ENCODE data around the gene STK11IP. TPM values are rescaled to one million over a fixed set of nuclear protein-coding genes. Genes with fewer than 3 reads are reported as not detected.
A peak's percentile ranks its signal among the peaks of the same experiment; 100 is the strongest.

Gene STK11IP
- total and polyA plus RNA-seq, 4 donors: 6.1 to 58.2 (median 24.2) TPM

- H3K9me3 ChIP-seq (ENCODE audit: control insufficient read depth, low read length): no peaks in the 10 kb centered on the region
- no peak for DNase-seq
- no peaks in the 10 kb centered on the region for H3K4me1 ChIP-seq (ENCODE audit: control insufficient read depth in 1 of 2, insufficient read depth in 2 of 2, low read length in 2 of 2)
- 81 to 86% methylated on average over 15 of the region's 15 CpGs for WGBS, 2 donors
- intact Hi-C loops (cut with DNase I): no loop called here
- H3K27me3 ChIP-seq (ENCODE audit: control insufficient read depth in 1 of 2, insufficient read depth in 2 of 2, low read length in 1 of 2): no peaks in the 10 kb centered on the region
- no peak overlapping the region for H3K27ac ChIP-seq (ENCODE audit: low read depth in 1 of 2, low read length in 2 of 2)
- ATAC-seq (ENCODE audit: low FRiP score): no peak
- no peak overlapping the region for H3K4me3 ChIP-seq (ENCODE audit: low read length in 2 of 2)
- H3K36me3 ChIP-seq (ENCODE audit: control insufficient read depth in 1 of 2, insufficient read depth in 2 of 2, low read length in 1 of 2): peaks cover 0 to 4% of the 10 kb centered on the region in 2 donors
These were observed 10.8 kb downstream of the STK11IP start for GRCh38 chr2:219608399-219608964.

GRCh38 chr2:219609149-219609750 lies 11.6 kb downstream of the STK11IP start:
- 82 to 88% methylated on average over 13 of the region's 13 CpGs for WGBS, 2 donors
- ATAC-seq (ENCODE audit: low FRiP score) (no peak), DNase-seq (no peak)
- H3K27ac ChIP-seq (ENCODE audit: low read depth in 1 of 2, low read length in 2 of 2): no peak overlapping the region
- peaks cover 0 to 4% of the 10 kb centered on the region in 2 donors for H3K36me3 ChIP-seq (ENCODE audit: control insufficient read depth in 1 of 2, insufficient read depth in 2 of 2, low read length in 1 of 2)
- H3K27me3 ChIP-seq (ENCODE audit: control insufficient read depth in 1 of 2, insufficient read depth in 2 of 2, low read length in 1 of 2): no peaks in the 10 kb centered on the region
- H3K9me3 ChIP-seq (ENCODE audit: control insufficient read depth, low read length): no peaks in the 10 kb centered on the region
- no peaks in the 10 kb centered on the region for H3K4me1 ChIP-seq (ENCODE audit: control insufficient read depth in 1 of 2, insufficient read depth in 2 of 2, low read length in 2 of 2)
- no peak overlapping the region for H3K4me3 ChIP-seq (ENCODE audit: low read length in 2 of 2)
- intact Hi-C loops (cut with DNase I): no loop called here

- Histone ChIP-seq H3K4me3 (ENCODE audit: low read length in 2 of 2) (no peak overlapping the region), H3K27me3 (ENCODE audit: control insufficient read depth in 1 of 2, insufficient read depth in 2 of 2, low read length in 1 of 2) (no peaks in the 10 kb centered on the region), H3K9me3 (ENCODE audit: control insufficient read depth, low read length) (no peaks in the 10 kb centered on the region), H3K36me3 (ENCODE audit: control insufficient read depth in 1 of 2, insufficient read depth in 2 of 2, low read length in 1 of 2) (peaks cover 0 to 5% of the 10 kb centered on the region in 2 donors), H3K4me1 (ENCODE audit: control insufficient read depth in 1 of 2, insufficient read depth in 2 of 2, low read length in 2 of 2) (no peaks in the 10 kb centered on the region), H3K27ac (ENCODE audit: low read depth in 1 of 2, low read length in 2 of 2) (no peak overlapping the region)
- no peak for ATAC-seq (ENCODE audit: low FRiP score)
- DNase-seq: peak in 1 of 2 donors; percentile 60
- WGBS, 2 donors: 88 to 92% methylated on average over 9 of the region's 9 CpGs
- intact Hi-C loops (cut with DNase I): no loop called here
These were observed 13.6 kb downstream of the STK11IP start for GRCh38 chr2:219611306-219611705.

- Histone ChIP-seq H3K36me3 (ENCODE audit: control insufficient read depth in 1 of 2, insufficient read depth in 2 of 2, low read length in 1 of 2) (peaks cover 0 to 5% of the 10 kb centered on the region in 2 donors), H3K27me3 (ENCODE audit: control insufficient read depth in 1 of 2, insufficient read depth in 2 of 2, low read length in 1 of 2) (no peaks in the 10 kb centered on the region), H3K27ac (ENCODE audit: low read depth in 1 of 2, low read length in 2 of 2) (no peak overlapping the region), H3K4me3 (ENCODE audit: low read length in 2 of 2) (no peak overlapping the region), H3K9me3 (ENCODE audit: control insufficient read depth, low read length) (no peaks in the 10 kb centered on the region), H3K4me1 (ENCODE audit: control insufficient read depth in 1 of 2, insufficient read depth in 2 of 2, low read length in 2 of 2) (no peaks in the 10 kb centered on the region)
- no peak for ATAC-seq (ENCODE audit: low FRiP score)
- DNase-seq: peak in 1 of 2 donors; percentile 41
- WGBS, 2 donors: 82 to 85% methylated on average over 12 of the region's 12 CpGs
- intact Hi-C loops (cut with DNase I): no loop called here
These were observed 14.4 kb downstream of the STK11IP start for GRCh38 chr2:219611866-219612576.

GRCh38 chr2:219612577-219613286 lies 15.1 kb downstream of the STK11IP start:
- no peaks in the 10 kb centered on the region for H3K4me1 ChIP-seq (ENCODE audit: control insufficient read depth in 1 of 2, insufficient read depth in 2 of 2, low read length in 2 of 2)
- no peak overlapping the region for H3K27ac ChIP-seq (ENCODE audit: low read depth in 1 of 2, low read length in 2 of 2)
- H3K36me3 ChIP-seq (ENCODE audit: control insufficient read depth in 1 of 2, insufficient read depth in 2 of 2, low read length in 1 of 2): peaks cover 0 to 5% of the 10 kb centered on the region in 2 donors
- 90 to 93% methylated on average over 15 of the region's 15 CpGs for whole genome bisulfite sequencing, 2 donors
- no peak overlapping the region for H3K4me3 ChIP-seq (ENCODE audit: low read length in 2 of 2)
- DNase-seq (peak in 1 of 2 donors; percentile 34), ATAC-seq (ENCODE audit: low FRiP score) (no peak)
- intact Hi-C loops (cut with DNase I): no loop called here
- H3K9me3 ChIP-seq (ENCODE audit: control insufficient read depth, low read length): no peaks in the 10 kb centered on the region
- no peaks in the 10 kb centered on the region for H3K27me3 ChIP-seq (ENCODE audit: control insufficient read depth in 1 of 2, insufficient read depth in 2 of 2, low read length in 1 of 2)

- WGBS, 2 donors: 92 to 93% methylated on average over 8 to 11 of the region's 11 CpGs
- no peak overlapping the region for H3K4me3 ChIP-seq (ENCODE audit: low read length in 2 of 2)
- H3K36me3 ChIP-seq (ENCODE audit: control insufficient read depth in 1 of 2, insufficient read depth in 2 of 2, low read length in 1 of 2): peaks cover 0 to 5% of the 10 kb centered on the region in 2 donors
- no peak overlapping the region for H3K27ac ChIP-seq (ENCODE audit: low read depth in 1 of 2, low read length in 2 of 2)
- H3K4me1 ChIP-seq (ENCODE audit: control insufficient read depth in 1 of 2, insufficient read depth in 2 of 2, low read length in 2 of 2): no peaks in the 10 kb centered on the region
- H3K9me3 ChIP-seq (ENCODE audit: control insufficient read depth, low read length): no peaks in the 10 kb centered on the region
- ATAC-seq (ENCODE audit: low FRiP score) (no peak), DNase-seq (peak in 1 of 2 donors; percentile 31)
- intact Hi-C loops (cut with DNase I): no loop called here
- no peaks in the 10 kb centered on the region for H3K27me3 ChIP-seq (ENCODE audit: control insufficient read depth in 1 of 2, insufficient read depth in 2 of 2, low read length in 1 of 2)
These were observed 15.9 kb downstream of the STK11IP start for GRCh38 chr2:219613461-219614070.

- Histone ChIP-seq H3K9me3 (ENCODE audit: control insufficient read depth, low read length) (no peaks in the 10 kb centered on the region), H3K27ac (ENCODE audit: low read depth in 1 of 2, low read length in 2 of 2) (no peak overlapping the region), H3K4me3 (ENCODE audit: low read length in 2 of 2) (no peak overlapping the region), H3K4me1 (ENCODE audit: control insufficient read depth in 1 of 2, insufficient read depth in 2 of 2, low read length in 2 of 2) (no peaks in the 10 kb centered on the region), H3K36me3 (ENCODE audit: control insufficient read depth in 1 of 2, insufficient read depth in 2 of 2, low read length in 1 of 2) (peaks cover 0 to 5% of the 10 kb centered on the region in 2 donors), H3K27me3 (ENCODE audit: control insufficient read depth in 1 of 2, insufficient read depth in 2 of 2, low read length in 1 of 2) (no peaks in the 10 kb centered on the region)
- intact Hi-C loops (cut with DNase I): no loop called here
- ATAC-seq (ENCODE audit: low FRiP score): no peak
- peak in 1 of 2 donors; percentile 48 for DNase-seq
- WGBS, 2 donors: 93% methylated on average over 11 of the region's 11 CpGs
These were observed 16.6 kb downstream of the STK11IP start for GRCh38 chr2:219614076-219614860.

GRCh38 chr2:219615036-219615435 lies 17.4 kb downstream of the STK11IP start:
- 91 to 94% methylated on average over 11 of the region's 11 CpGs for WGBS, 2 donors
- intact Hi-C loops (cut with DNase I): no loop called here

More at GRCh38 chr2:219615036-219615435, 17.4 kb downstream of the STK11IP start:
- Histone ChIP-seq H3K27me3 (ENCODE audit: control insufficient read depth in 1 of 2, insufficient read depth in 2 of 2, low read length in 1 of 2) (no peaks in the 10 kb centered on the region), H3K27ac (ENCODE audit: low read depth in 1 of 2, low read length in 2 of 2) (no peak overlapping the region), H3K4me3 (ENCODE audit: low read length in 2 of 2) (no peak overlapping the region), H3K4me1 (ENCODE audit: control insufficient read depth in 1 of 2, insufficient read depth in 2 of 2, low read length in 2 of 2) (no peaks in the 10 kb centered on the region), H3K36me3 (ENCODE audit: control insufficient read depth in 1 of 2, insufficient read depth in 2 of 2, low read length in 1 of 2) (peaks cover 0 to 5% of the 10 kb centered on the region in 2 donors), H3K9me3 (ENCODE audit: control insufficient read depth, low read length) (no peaks in the 10 kb centered on the region)
- DNase-seq (no peak), ATAC-seq (ENCODE audit: low FRiP score) (no peak)
